ENCODE results near the gene CCL24.
"Not testable (repeated sequence)": the region's sequence is repeated elsewhere in the genome, so short reads cannot be mapped to it uniquely, and the experiment has no call there.

Gene CCL24, protein sequence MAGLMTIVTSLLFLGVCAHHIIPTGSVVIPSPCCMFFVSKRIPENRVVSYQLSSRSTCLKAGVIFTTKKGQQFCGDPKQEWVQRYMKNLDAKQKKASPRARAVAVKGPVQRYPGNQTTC

DNA sequence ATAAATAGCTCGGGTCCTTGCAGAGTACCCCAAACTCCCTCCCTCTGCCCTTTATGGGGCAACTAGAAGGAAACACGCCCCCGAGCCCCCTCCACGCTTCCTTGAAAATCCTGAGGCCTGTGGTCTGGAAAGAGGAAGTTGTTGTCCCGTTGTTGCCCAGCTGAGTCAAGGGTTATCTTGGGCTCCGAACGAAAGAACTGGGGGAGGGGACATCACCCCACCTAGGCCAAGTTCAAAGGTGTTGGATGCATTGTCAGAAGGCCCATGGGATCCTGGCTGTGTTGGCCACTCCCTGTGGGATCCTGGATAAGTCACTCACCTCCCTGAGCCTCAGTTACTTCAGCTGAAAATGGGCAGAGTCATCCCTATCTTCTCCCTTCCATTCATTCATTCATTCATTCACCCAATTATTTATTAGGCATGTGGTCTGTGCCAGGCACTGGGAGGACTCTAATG lies at the start of gene CCL24:
CCL24 (minus strand) TSS at position 26 of the 456 bp plus-strand sequence. CDS start 91 bp downstream, outside the sequence.
- DNase-seq (ENCODE audit: low spot score) = no peak

GRCh38 chr7:75861636-75862035 lies 48.0 kb upstream of the CCL24 start:
- no peak for DNase-seq (ENCODE audit: low spot score)

- DNase-seq (ENCODE audit: low spot score) = no peak
Observed at GRCh38 chr7:75858410-75858809, 44.8 kb upstream of the CCL24 start.

GRCh38 chr7:75856536-75856935 lies 42.9 kb upstream of the CCL24 start:
- no peak for DNase-seq (ENCODE audit: low spot score)

DNA sequence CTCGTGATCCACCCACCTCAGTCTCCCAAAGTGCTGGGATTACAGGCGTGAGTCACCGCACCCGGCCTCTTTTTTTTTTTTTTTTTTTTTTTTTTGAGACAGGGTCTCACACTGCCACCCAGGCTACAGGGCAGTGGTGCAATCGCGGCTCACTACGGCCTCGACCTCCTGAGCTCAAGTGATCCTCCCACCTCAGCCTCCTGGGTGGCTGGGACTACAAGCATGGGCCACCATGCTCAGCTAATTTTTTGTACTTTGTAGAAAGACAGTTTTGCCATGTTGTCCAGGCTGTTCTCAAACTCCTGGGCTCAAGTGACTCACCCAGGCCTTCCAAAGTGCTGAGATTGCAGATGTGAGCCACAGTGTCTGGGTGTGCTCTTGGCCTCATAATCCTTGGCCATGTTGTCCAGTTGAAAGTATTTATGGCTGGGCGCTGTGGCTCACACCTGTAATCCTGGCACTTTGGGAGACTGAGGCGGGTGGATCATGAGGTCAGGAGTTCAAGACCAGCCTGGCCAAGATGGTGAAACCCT lies 41.3 kb upstream of the CCL24 start:
- DNase-seq (ENCODE audit: low spot score) = not testable (repeated sequence)

GRCh38 chr7:75854233-75854632 lies 40.6 kb upstream of the CCL24 start:
- DNase-seq (ENCODE audit: low spot score) = no peak

DNA sequence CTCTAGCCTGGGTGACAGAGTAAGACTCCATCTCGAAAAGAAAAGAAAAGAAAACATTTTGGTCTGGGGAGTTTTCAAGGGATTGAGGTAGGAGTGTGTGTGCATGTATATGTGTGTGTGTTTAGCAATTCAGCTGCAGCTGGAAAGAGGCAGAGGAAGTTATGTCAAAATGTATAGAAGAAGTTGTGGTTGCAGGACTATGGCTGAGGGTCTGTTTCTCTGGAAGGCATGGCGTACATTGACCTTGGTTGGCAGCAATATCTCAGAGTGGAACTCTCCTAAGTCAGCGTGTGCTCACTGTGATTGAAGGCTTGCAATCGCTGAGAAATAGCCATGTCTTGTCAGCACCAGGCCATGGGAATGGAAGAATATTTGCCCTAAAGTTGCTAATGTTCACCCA lies 36.6 kb upstream of the CCL24 start:
- no peak for DNase-seq (ENCODE audit: low spot score)

GRCh38 chr7:75849573-75849972 lies 36.0 kb upstream of the CCL24 start:
- DNase-seq (ENCODE audit: low spot score) = no peak

GRCh38 chr7:75847707-75848106 lies 34.1 kb upstream of the CCL24 start:
- no peak for DNase-seq (ENCODE audit: low spot score)

DNA sequence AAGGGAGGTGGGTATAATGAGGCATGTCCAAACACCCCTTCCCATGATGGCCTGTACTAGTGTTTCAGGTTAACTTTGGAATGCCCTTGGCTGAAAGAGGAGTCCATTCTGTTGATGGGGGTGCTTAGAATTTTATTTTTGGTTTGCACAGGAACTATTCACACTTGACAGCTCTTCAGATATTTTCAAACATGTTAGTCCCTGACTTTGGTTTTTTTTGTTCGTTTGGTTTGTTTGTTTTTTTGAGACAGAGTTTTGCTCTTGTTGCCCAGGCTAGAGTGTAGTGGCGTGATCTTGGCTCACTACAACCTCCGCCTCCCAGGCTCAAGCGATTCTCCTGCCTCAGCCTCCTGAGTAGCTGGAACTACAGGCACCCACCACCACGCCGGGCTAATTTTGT lies 31.5 kb upstream of the CCL24 start:
- not testable (repeated sequence) for DNase-seq (ENCODE audit: low spot score)

DNA sequence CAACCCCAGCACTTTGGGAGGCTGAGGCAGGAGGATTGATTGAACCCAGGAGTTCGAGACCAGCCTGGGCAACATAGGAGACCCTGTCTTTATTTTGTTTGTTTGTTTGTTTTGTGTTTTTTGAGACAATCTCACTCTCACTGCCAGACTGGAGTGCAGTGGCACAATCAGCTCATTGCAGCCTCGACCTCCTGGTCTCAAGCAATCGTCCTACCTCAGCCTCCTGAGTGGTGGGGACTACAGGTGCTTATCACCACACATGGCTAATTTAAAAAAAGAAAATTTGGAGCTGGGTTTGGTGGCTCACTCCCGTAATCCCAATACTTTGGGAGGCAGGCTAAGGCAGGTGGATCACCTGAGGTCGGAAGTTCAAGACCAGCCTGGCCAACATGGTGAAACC lies 30.6 kb upstream of the CCL24 start:
- DNase-seq (ENCODE audit: low spot score) = no peak

DNA sequence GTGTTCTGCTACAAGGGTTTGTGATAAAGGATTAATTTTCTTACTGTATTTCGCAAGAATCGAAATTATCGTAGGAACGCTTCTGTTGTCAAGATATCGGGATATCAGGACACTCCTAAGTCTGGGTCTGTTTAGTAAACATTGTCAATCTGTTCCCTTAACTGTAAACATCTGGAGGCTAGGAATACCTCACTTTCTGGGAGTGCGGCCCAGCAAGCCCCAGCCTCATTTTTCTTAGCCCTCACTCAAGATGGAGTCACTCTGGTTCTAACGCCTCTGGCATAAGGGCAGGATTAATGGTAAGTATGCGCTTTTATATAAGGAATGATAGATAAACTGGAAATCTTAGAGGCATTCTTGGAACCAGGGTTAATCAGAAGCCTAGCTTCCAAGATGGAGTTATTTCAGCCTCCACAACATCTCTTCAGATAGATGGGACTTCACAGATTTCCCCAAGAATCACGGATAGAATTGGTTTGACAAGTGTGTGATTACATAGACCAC lies 30.1 kb upstream of the CCL24 start:
- DNase-seq (ENCODE audit: low spot score) = no peak

GRCh38 chr7:75842836-75843446 lies 29.3 kb upstream of the CCL24 start:
- no peak for DNase-seq (ENCODE audit: low spot score)

GRCh38 chr7:75840029-75840428 lies 26.4 kb upstream of the CCL24 start:
- no peak for DNase-seq (ENCODE audit: low spot score)

DNA sequence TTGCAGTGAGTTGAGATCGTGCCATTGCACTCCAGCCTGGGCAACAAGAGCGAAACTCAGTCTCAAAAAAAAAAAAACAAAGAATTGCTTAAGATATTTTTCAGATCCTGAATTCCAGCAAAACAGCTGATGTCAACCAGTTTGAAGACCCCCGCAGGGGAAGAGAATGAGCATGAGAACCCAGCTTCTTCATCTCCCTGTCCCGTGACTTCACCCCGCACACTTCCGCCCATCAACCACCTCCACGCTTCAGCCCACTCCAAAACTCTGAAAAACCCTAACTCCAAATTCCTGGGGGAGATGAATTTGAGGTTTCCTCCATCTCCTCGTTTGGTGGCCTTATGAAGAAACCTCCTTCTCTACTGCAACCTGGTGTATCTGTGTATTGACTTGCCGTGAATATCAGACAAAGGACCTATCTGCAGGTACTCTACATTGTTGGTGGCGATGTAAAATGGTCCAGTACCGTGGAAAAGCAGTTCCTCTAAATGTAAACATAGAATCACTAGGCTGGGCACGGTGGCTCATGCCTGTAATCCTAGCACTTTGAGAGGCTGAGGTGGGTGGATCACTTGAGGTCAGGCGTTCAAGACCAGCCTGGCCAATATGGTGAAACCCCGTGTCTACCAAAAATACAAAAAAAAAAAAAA lies 24.8 kb upstream of the CCL24 start:
- not testable (repeated sequence) for DNase-seq (ENCODE audit: low spot score)

DNA sequence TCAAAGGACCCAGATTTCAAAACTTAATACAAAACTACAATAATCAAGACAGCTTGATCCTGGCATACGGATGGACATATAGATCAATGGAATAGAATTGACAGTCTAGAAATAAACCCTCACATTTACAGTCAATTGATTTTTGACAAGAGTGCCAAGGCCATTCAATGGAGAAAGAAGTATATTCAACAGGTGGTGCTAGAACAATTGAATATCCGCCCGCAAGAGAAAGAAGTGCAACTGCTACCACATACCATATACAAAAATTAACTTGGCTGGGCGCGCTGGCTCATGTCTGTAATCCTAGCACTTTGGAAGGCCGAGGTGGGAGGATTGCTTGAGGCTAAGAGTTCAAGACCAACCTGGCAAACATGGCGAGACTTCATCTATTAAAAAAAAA lies 23.2 kb upstream of the CCL24 start:
- no peak for DNase-seq (ENCODE audit: low spot score)

- no peak for DNase-seq (ENCODE audit: low spot score)
Observed at GRCh38 chr7:75835688-75836285, 22.2 kb upstream of the CCL24 start.

DNA sequence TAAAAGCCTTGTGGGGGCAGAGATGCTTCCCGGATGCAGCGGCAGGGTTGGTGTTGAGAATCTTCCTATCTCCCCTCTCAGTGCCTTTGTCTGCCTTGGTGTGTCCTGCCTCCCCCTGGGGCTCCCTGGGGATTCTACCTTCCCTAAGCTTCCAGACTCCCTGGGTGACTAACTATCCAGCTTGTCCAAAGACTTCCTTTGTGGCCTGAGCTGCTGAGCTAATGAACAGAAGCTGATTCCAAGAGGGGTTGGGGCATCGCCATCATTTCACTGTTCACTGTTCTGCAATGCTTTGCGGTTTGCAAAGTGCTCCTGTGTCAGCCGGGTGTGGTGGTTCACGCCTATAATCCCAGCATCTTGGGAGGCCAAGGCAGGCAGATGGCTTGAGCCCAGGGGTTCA lies 20.1 kb upstream of the CCL24 start:
- DNase-seq (ENCODE audit: low spot score) = not testable (repeated sequence)

DNA sequence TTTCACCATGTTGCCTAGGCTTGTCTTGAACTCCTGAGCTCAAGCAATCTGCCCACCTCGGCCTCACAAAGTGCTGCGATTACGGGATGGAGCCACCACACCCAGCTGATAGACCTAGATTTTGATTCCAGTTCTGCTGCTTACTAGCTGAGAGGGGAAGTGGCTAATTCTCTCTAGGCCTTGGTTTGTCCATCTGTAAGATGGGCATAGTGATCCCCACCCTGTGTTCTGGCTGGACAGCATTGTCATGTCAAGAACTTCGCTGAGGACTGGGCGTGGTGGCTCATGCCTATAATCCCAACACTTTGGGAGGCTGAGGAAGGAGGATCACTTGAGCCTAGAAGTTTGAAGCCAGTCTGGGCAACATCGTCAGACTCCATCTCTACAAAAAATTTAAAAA lies 17.4 kb upstream of the CCL24 start:
- no peak for DNase-seq (ENCODE audit: low spot score)

DNA sequence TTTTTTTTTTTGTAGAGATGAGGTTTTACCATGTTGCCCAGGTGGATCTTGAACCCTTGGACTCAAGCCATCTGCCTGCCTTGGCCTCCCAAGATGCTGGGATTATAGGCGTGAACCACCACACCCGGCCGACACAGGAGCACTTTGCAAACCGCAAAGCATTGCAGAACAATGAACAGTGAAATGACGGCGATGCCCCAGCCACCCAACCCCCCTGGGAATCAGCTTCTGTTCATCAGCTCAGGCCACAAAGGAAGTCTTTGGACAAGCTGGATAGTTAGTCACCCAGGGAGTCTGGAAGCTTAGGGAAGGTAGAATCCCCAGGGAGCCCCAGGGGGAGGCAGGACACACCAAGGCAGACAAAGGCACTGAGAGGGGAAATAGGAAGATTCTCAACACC lies 16.1 kb upstream of the CCL24 start:
- not testable (repeated sequence) for DNase-seq (ENCODE audit: low spot score)

GRCh38 chr7:75823198-75823910 lies 9.7 kb upstream of the CCL24 start:
- DNase-seq (ENCODE audit: low spot score) = no peak

DNA sequence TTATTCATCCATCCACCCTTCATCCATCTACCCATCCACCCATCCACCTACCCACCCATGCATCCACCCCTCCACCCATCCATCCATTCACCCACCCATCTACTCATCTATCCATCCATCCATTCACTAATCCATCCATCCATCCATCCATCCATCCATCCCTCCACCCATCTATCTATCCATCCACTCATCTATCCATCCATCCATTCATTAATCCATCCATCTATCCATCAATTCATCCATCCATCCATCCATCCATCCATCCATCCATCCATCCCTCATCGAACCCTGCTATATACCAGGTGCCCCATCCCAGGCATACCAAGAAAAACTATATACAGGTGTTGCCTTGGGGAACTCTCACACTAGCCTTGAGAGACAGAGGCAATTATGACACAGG lies 7.1 kb upstream of the CCL24 start:
- no peak for DNase-seq (ENCODE audit: low spot score)
